Activated naive CD8-positive, alpha-beta T cell treated with anti-CD3 and anti-CD28 coated beads, Interleukin-2, amount 50 U/mL, for 24 hours (primary cell): Measurements from ENCODE around the gene PJVK.

Experiments used
- ATAC-seq: fragments of 150-1000 bp; cut with Tn5 transposase; one replicate; pipeline ENCODE4 v1.10.0; 2021
- DNase-seq: peaks from one replicate; pipeline ENCODE4 v3.0.0; 2021
- H3K27ac Mint-ChIP-seq: one replicate; pipeline ENCODE4 v1.8.0; 2021; ENCODE audit warnings: mild to moderate bottlenecking, mixed read lengths
- H3K27me3 Mint-ChIP-seq: one replicate; pipeline ENCODE4 v1.8.0; 2021; ENCODE audit warnings: mixed read lengths
- H3K36me3 Mint-ChIP-seq: one replicate; pipeline ENCODE4 v1.8.0; 2021; ENCODE audit warnings: low read depth, mixed read lengths
- H3K4me1 Mint-ChIP-seq: one replicate; pipeline ENCODE4 v1.8.0; 2021; ENCODE audit warnings: mixed read lengths
- H3K4me3 Mint-ChIP-seq: one replicate; pipeline ENCODE4 v1.8.0; 2021; ENCODE audit warnings: mild to moderate bottlenecking, moderate library complexity, mixed read lengths
- H3K9me3 Mint-ChIP-seq: one replicate; pipeline ENCODE4 v1.8.0; 2021; ENCODE audit warnings: mixed read lengths

PJVK gene

DNA sequence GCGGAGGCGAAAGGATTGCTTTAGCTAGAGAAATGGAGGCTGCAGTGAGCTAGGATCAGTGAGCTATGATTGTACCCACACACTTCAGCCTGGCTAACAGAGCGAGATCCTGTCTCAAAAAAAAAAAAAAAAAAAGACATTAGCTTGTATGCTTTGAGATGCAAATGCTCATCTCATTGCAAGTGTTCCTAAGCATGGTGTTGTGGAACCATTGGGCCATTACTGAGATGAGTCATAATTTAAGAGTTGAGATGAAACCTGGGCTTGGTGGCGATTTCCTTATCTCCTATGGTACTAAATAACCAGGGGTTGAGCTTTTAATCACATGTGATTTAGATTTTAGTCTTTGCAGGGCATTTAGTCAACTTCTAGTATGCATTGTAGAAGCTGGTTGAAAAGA, 31.3 kb downstream of the PJVK start:
- Mint-ChIP-seq H3K4me3 (peak overlapping the region; percentile 90), H3K36me3 (peaks cover 17% of the 10 kb centered on the region), H3K4me1 (peaks cover 44% of the 10 kb centered on the region), H3K27me3 (no peaks in the 10 kb centered on the region), H3K27ac (no peak overlapping the region), H3K9me3 (no peaks in the 10 kb centered on the region)
- no peak for DNase-seq
- ATAC-seq, result peak; percentile 1

GRCh38 chr2:178484245-178485041, 33.3 kb downstream of the PJVK start:
- no peak overlapping the region for H3K27ac Mint-ChIP-seq
- ATAC-seq, result no peak
- no peak overlapping the region for H3K4me3 Mint-ChIP-seq
- H3K9me3 Mint-ChIP-seq, result no peaks in the 10 kb centered on the region
- DNase-seq, result no peak
- H3K36me3 Mint-ChIP-seq, result peaks cover 21% of the 10 kb centered on the region
- no peaks in the 10 kb centered on the region for H3K27me3 Mint-ChIP-seq
- H3K4me1 Mint-ChIP-seq, result peaks cover 37% of the 10 kb centered on the region

- DNase-seq (no peak), ATAC-seq (no peak)
- Mint-ChIP-seq H3K27ac (no peak overlapping the region), H3K4me3 (no peak overlapping the region), H3K36me3 (peaks cover 27% of the 10 kb centered on the region), H3K27me3 (no peaks in the 10 kb centered on the region), H3K9me3 (no peaks in the 10 kb centered on the region), H3K4me1 (peaks cover 32% of the 10 kb centered on the region)
Measured at GRCh38 chr2:178485356-178485755, 34.2 kb downstream of the PJVK start.

DNA sequence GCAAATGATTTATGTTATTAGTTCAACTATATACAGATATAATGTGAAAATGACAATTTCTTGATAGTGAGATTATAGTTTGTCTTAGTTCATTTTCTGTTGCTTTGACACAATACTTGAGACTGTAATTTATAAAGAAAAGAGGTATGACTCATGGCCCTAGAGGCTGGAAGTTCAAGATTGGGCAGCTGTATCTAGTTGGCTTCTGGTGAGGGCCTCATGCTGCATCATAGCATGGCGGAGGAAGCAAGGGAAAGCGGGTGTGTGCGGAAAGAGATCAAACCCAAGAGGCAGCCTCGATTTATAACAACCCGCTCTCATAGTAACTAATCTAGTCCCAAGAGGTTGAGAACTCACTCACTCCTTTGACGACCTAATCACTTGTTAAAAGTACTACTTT, 40.4 kb downstream of the PJVK start:
- Mint-ChIP-seq H3K4me1 (peaks cover 14% of the 10 kb centered on the region), H3K4me3 (no peak overlapping the region), H3K36me3 (peaks cover 53% of the 10 kb centered on the region), H3K27ac (no peak overlapping the region), H3K9me3 (no peaks in the 10 kb centered on the region), H3K27me3 (no peaks in the 10 kb centered on the region)
- no peak for ATAC-seq
- DNase-seq, result no peak

GRCh38 chr2:178496049-178496448, 44.9 kb downstream of the PJVK start:
- no peak overlapping the region for H3K27ac Mint-ChIP-seq
- no peak for DNase-seq

GRCh38 chr2:178498137-178498536, 47.0 kb downstream of the PJVK start:
- no peak for DNase-seq
- ATAC-seq, result no peak
- no peaks in the 10 kb centered on the region for H3K27me3 Mint-ChIP-seq
- no peaks in the 10 kb centered on the region for H3K9me3 Mint-ChIP-seq
- peaks cover 4% of the 10 kb centered on the region for H3K4me1 Mint-ChIP-seq
- peaks cover 68% of the 10 kb centered on the region for H3K36me3 Mint-ChIP-seq
- H3K4me3 Mint-ChIP-seq, result no peak overlapping the region
- no peak overlapping the region for H3K27ac Mint-ChIP-seq

More at GRCh38 chr2:178496049-178496448, 44.9 kb downstream of the PJVK start:
- H3K4me1 Mint-ChIP-seq, result peaks cover 10% of the 10 kb centered on the region
- no peak for ATAC-seq
- H3K9me3 Mint-ChIP-seq, result no peaks in the 10 kb centered on the region
- H3K4me3 Mint-ChIP-seq, result no peak overlapping the region
- peaks cover 60% of the 10 kb centered on the region for H3K36me3 Mint-ChIP-seq
- H3K27me3 Mint-ChIP-seq, result no peaks in the 10 kb centered on the region

DNA sequence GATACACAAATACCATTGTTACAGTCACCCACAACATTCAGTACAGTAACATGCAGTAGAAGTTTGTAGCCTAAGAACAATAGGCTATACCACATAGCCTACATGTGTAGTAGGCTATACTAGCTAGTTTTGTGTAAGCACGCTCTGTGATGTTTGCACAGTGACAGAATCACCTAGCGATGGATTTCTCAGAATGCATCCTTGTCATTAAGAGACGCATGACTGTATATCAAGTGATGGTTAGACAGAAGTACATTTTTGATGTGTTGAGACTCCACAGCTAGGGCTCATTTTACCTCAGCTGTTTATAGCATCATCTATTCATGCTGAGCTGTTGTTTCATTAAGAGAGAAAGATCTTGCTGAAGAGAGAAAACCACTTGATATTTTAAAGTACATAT, 48.5 kb downstream of the PJVK start:
- Mint-ChIP-seq H3K27me3 (no peaks in the 10 kb centered on the region), H3K4me1 (no peaks in the 10 kb centered on the region), H3K36me3 (peaks cover 71% of the 10 kb centered on the region), H3K9me3 (no peaks in the 10 kb centered on the region), H3K27ac (no peak overlapping the region), H3K4me3 (no peak overlapping the region)
- ATAC-seq (no peak), DNase-seq (no peak)

- Mint-ChIP-seq H3K36me3 (peaks cover 65% of the 10 kb centered on the region), H3K4me1 (peaks cover 8% of the 10 kb centered on the region), H3K9me3 (no peaks in the 10 kb centered on the region), H3K27ac (no peak overlapping the region), H3K4me3 (no peak overlapping the region), H3K27me3 (no peaks in the 10 kb centered on the region)
- DNase-seq (no peak), ATAC-seq (no peak)
Measured at GRCh38 chr2:178502751-178503150, 51.6 kb downstream of the PJVK start.

GRCh38 chr2:178506101-178506500, 54.9 kb downstream of the PJVK start:
- H3K27ac Mint-ChIP-seq, result no peak overlapping the region
- H3K9me3 Mint-ChIP-seq, result no peaks in the 10 kb centered on the region
- peaks cover 47% of the 10 kb centered on the region for H3K36me3 Mint-ChIP-seq
- no peak overlapping the region for H3K4me3 Mint-ChIP-seq
- no peak for ATAC-seq
- H3K4me1 Mint-ChIP-seq, result peaks cover 11% of the 10 kb centered on the region
- H3K27me3 Mint-ChIP-seq, result no peaks in the 10 kb centered on the region
- DNase-seq, result no peak

- H3K27me3 Mint-ChIP-seq, result no peaks in the 10 kb centered on the region
- no peak overlapping the region for H3K27ac Mint-ChIP-seq
- H3K4me3 Mint-ChIP-seq, result no peak overlapping the region
- H3K36me3 Mint-ChIP-seq, result peaks cover 44% of the 10 kb centered on the region
- DNase-seq (no peak), ATAC-seq (no peak)
- H3K4me1 Mint-ChIP-seq, result peaks cover 11% of the 10 kb centered on the region
- no peaks in the 10 kb centered on the region for H3K9me3 Mint-ChIP-seq
Measured at GRCh38 chr2:178506524-178506923, 55.3 kb downstream of the PJVK start.

DNA sequence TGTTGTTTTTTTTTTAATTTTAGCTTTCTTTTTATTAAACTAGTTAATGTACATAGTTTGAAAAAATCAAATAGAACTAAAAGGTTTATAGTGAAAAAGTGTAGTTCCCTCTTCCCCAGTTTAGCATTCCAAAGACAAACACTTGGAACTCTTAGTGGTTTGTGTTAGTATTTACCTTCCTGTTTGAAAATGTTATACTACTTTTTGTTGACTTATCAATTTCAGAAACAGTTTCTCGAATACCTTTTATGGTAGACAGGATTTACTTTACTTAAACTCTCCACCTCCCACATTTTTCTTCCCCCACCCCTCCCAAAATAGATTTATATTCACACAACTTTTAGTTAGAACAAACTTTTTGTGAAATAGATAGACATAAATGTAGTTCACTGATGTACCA, 55.8 kb downstream of the PJVK start:
- no peak overlapping the region for H3K4me3 Mint-ChIP-seq
- DNase-seq (no peak), ATAC-seq (no peak)
- H3K27ac Mint-ChIP-seq, result no peak overlapping the region
- no peaks in the 10 kb centered on the region for H3K27me3 Mint-ChIP-seq
- peaks cover 11% of the 10 kb centered on the region for H3K4me1 Mint-ChIP-seq
- no peaks in the 10 kb centered on the region for H3K9me3 Mint-ChIP-seq
- peaks cover 43% of the 10 kb centered on the region for H3K36me3 Mint-ChIP-seq

DNA sequence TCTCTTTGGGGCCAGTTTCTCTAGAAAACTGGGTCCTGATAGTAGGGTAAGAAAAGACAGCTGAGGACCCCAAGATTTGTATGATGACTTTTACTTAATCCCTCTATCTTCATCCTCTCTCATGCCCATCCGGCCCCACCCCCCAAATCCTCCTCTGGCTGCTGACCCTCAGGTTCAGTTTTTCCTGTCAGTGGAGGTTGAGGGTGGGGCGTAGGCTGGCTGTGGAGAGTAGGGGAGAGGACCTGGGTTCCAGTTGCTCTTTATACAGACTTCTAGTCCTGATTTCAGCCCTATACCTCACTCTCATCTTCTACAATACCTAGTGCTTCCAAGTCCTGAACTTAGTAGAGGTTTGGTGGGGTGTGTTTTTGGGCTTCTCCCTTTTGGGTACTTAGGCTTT, 57.5 kb downstream of the PJVK start:
- no peak for ATAC-seq
- H3K27me3 Mint-ChIP-seq, result no peaks in the 10 kb centered on the region
- no peak overlapping the region for H3K27ac Mint-ChIP-seq
- H3K4me3 Mint-ChIP-seq, result no peak overlapping the region
- H3K36me3 Mint-ChIP-seq, result peaks cover 40% of the 10 kb centered on the region
- no peak for DNase-seq
- peaks cover 20% of the 10 kb centered on the region for H3K4me1 Mint-ChIP-seq
- H3K9me3 Mint-ChIP-seq, result no peaks in the 10 kb centered on the region

DNA sequence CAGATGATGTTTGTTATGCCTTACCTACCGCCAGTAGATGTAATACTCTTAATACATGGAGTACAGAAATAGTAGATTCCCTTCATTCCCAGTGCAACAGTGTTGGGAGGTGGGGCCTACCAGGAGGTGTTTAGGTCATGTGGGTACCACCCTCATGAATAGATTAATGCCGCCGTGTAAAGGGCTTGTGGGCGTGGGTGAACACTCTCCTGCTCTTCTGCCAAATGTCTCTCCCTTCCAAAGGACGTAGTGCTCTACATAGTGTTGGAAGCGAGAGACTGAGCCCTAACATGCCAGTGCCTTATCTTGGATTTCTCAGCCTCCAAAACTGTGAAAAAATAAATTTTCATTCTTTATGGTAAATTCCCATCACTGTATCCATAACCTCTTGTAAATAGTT, 59.2 kb downstream of the PJVK start:
- Mint-ChIP-seq H3K27ac (no peak overlapping the region), H3K27me3 (no peaks in the 10 kb centered on the region), H3K9me3 (no peaks in the 10 kb centered on the region), H3K4me3 (no peak overlapping the region), H3K36me3 (peaks cover 38% of the 10 kb centered on the region), H3K4me1 (peaks cover 36% of the 10 kb centered on the region)
- DNase-seq, result no peak
- no peak for ATAC-seq
